Fibroblast of lung (primary cell): Measurements from ENCODE around the gene HIPK2.

Experiments
- EZH2 ChIP-seq: IDR thresholded peaks from 2 replicates; pipeline ENCODE4 v1.5.1; 2012; ENCODE audit warnings: low read length, control low read depth, mild to moderate bottlenecking; ENCODE audit errors: missing control alignments
- TF ChIP-seq, protein P1 (sequence below), 2 donors: IDR thresholded peaks in 1 of 2; conservative IDR thresholded peaks in 1 of 2; 1 replicate in 1 of 2; 2 replicates in 1 of 2; pipeline ENCODE4 v1.5.1; 2011 to 2012; ENCODE audit warnings: low read length in 2 of 2, control low read depth in 1 of 2, inconsistent platforms in 1 of 2, low read depth in 1 of 2, mild to moderate bottlenecking in 1 of 2

DNA sequence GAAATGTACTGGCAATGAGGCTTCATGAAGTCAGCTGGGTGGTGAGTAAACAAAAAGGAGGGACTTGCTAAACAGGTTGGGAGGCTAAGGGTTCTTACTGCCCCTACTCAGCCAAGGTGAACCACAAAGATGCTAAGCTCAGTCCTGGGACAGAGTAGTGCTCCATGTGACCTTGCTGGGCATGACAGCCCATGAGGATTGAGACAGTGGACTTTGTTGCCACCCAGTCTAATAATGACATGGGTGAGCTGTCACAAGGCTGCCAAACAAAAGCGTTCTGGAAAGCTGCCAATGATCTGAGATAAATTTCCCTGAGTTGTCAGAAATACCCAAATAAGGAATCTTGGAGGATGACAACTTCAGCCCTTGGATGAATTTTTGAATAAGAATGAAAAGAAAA, 179.2 kb downstream of the HIPK2 start:
- TF ChIP-seq, protein P1, sequence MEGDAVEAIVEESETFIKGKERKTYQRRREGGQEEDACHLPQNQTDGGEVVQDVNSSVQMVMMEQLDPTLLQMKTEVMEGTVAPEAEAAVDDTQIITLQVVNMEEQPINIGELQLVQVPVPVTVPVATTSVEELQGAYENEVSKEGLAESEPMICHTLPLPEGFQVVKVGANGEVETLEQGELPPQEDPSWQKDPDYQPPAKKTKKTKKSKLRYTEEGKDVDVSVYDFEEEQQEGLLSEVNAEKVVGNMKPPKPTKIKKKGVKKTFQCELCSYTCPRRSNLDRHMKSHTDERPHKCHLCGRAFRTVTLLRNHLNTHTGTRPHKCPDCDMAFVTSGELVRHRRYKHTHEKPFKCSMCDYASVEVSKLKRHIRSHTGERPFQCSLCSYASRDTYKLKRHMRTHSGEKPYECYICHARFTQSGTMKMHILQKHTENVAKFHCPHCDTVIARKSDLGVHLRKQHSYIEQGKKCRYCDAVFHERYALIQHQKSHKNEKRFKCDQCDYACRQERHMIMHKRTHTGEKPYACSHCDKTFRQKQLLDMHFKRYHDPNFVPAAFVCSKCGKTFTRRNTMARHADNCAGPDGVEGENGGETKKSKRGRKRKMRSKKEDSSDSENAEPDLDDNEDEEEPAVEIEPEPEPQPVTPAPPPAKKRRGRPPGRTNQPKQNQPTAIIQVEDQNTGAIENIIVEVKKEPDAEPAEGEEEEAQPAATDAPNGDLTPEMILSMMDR (conservative IDR thresholded peaks at IDR 0.05 in 1 of 2, IDR thresholded peaks at IDR 0.05 in 1 of 2; ENCODE audit: low read depth in 1 of 2, low read length in 2 of 2), result no peak
- no peak for TF ChIP-seq EZH2
